DMS114 treated with DMSO at 0.1 percent for 48 hours (cell line): Measurements from ENCODE around the gene LHX8.
"Not testable (repeated sequence)": the region's sequence is repeated elsewhere in the genome, so short reads cannot be mapped to it uniquely, and the experiment has no call there.

Source experiments
- DNase-seq: peaks from one replicate; lab custom pipeline; 2025; ENCODE audit not compliant: unreplicated experiment; lab: John Stamatoyannopoulos, UW

Gene LHX8

DNA sequence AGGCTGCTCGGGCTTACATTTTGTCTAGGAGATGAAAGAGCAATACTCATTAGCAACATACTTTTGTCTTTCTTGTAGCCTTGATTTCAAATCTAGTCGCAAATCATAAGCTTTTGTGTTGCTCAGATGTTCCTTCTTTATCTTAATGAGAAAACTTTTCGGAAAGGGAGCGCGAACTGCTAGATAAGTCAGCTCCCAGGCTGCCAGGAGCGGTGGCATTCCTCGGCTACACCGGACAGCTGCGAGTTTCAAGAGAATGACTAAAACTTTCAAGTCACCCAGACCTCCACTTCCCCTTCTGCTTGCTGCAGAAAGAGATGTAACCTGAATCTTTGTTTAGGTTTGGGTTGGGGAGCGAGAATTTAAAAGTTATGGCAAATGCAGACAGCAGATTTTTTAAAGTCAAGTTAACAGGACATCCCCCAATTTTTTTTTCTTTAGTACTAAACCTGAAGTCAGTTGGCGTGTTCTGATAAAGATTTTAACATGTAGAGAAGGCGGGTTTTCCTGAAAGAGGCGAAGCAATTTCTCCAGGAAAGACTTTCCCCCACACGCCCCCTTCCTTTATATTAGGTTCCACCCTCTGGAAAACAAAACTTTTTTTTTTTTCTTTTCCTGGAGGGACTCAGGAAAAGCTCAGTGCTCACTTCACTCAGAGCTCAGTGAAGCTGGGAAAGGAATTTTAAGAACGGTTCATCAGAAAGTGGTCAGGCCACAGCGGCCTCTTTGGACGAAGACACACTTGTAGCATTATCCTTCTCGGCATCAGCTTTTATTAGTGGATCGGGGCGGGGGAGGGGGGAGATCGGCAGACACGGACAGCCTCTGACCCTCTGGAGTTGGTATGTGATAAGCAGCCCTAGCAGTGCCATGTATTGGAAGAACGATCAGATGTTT lies at the start of gene LHX8:
Gene LHX8 (plus strand): TSS at position 639 of the 897 bp plus-strand sequence. CDS start 2,227 bp downstream, outside the sequence.
- no peak for DNase-seq

DNA sequence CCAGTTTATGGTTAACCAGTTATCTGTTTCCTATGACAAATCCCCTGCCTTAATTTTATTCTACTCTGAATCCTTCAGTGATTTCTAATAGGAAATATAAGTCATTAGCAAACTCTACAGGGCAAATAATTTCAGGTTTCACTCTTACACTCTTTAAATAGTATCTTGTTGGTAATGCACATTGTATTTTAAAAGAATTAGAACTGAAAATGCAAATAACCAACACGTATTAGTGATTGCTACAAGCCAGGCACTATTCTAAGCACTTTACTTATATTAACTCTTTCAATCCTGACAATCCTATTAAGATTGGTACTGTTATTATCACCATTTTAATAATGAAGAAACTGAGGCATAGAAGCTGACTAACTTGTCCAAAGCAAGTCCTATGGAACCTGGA lies 48.3 kb upstream of the LHX8 start:
- no peak for DNase-seq

DNA sequence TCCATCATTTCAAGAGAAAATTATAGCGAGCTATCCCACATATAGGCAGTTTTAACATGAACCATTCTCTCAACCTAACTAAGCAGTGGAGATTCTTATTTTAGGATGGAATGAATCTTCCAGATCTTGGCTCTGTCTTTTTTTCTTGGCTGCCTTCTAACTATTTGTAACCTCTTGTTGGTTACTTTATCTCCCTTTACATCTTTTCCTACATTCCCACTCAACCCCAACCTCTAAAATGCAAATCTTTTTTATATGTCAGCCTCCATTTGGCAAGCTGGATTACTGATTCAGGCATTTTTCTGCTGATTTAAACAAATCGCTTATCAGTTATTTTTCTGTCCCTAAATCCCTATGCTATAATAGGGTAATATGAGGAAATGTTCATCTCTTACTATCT lies 46.9 kb upstream of the LHX8 start:
- DNase-seq: no peak

DNA sequence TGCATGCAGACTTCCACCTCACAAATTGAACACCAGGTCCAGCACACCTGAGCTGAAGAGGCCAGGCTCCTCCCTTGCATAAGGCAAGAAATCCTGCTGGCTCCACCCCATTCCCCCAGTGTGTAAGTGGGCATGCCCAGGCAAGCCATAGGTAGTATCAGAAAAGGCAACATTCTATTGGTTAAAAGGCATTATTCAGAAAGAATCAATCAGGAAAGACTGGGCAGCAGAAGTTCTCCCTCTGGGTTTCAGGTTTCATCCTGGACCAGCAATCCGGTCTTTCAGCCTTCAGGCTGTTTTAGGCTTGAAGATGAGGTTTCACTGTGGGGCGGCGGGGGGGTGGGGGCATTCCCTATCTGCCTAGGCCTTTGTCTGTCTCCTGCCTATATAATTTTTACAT lies 42.0 kb upstream of the LHX8 start:
- DNase-seq: no peak

DNA sequence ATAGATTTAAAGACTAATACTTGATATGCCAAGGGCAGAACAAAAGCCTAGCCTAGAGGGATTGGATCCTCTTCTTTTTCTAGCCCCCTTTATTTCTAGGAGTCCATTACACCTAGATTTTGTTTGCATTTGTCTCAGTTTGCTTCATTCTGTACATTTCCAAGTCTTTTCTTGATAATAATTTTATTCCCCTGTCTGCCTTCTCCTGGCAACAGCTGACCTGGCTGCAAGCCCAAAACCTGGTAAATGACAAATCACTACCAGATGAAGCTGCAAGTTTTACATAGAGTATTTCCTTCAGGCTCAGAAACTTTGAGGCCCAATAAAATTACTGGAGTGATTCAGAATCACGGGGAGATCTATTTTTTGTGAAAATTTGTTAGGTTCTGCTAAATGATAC lies 36.5 kb upstream of the LHX8 start:
- DNase-seq: no peak

DNA sequence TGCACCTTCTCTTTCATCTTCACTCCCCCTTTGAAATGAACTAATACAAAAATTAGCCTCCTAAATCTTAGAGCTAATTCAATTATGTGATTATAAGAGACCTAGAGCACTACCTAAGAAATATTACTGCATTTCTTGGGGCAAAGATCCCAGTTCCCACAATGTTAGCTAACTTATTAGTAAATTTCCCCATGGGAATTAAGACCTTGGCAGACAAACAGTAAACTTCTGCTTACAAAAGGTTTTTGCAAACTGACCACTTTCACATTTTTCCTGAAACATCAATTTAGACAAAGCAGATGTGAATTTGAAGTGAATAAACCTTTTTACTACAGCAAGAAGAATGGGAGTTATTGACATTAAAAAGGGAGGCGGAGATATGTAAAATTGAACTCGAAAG lies 34.6 kb upstream of the LHX8 start:
- DNase-seq: no peak

DNA sequence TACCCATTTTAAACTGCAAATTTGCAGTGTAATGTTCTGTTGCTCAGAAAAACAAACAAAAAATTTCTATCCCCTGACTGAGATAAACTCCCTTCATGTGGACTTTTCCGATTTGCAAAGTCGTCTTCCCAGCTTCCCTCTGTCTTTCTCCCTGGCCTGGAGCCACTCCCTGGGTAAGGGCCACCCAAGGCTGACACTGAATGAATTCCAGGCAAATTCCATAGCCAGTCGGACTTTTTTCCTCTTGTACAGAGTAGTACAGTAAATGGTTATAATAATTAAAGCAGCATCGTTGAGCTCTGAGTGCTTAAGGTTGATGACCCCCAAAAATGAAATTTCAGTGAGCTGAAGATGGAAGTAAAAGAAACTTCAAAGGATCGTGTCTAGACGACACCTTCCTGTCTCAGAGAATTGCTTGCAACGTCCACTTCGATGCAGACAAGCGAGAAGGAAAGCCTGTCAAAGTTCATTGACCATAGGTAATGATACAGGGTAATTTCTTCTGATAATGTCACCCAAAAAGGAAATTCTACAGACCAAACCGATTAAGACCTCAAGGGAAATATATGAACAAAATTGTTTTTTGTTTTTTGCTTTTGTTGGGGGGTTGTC lies 33.6 kb upstream of the LHX8 start:
- DNase-seq: no peak

DNA sequence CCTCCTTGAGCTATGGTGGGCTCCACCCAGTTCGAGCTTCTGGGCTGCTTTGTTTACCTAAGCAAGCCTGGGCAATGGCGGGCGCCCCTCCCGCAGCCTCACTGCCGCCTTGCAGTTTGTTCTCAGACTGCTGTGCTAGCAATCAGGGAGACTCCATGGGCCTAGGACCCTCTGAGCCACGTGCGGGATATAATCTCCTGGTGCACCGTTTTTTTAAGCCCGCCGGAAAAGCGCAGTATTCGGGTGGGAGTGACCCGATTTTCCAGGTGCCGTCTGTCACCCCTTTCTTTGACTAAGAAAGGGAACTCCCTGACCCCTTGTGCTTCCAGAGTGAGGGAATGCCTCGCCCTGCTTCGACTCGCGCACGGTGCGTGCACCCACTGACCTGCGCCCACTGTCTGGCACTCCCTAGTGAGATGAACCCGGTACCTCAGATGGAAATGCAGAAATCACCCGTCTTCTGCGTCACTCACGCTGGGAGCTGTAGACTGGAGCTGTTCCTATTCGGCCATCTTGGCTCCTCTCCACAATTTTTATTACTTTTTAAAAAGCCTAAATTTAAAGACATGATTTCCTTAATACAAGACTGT lies 21.7 kb upstream of the LHX8 start:
- not testable (repeated sequence) for DNase-seq

DNA sequence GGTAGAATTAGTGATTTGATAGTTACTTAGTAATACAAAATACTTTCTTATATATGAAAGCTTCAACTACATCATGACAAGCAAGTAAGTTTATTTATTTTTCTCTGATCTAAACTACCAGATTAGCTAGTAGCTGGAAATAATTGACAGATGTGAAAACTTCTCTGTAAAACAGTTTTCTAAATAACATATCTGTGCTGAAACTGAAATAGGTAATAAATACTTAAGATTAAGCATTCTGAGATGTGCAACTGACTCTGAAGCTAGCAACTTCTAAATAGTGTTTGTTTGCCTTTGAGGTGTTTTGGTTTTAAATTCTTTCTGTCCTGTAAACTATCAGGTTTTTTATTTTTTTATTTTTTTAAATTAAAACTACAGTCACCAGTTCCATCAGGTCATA lies 18.5 kb upstream of the LHX8 start:
- DNase-seq: no peak

DNA sequence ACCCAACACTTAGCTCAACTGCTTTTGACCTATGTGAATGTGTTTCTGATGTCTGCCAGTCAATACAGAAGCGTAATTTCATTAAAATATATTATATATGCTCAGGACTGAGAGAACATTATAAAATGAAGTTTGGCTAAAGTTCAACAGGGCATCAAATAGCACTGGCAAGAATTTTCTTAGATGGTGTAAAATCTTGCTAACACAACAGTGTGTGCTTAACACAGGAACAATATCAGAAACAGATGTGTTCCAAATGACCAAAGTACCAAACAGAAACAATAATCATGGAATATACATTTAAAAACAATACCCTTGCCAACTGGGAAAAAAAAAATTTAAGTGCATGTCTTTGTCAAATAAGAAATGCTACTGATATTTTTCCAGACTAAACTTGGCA lies 10.4 kb upstream of the LHX8 start:
- no peak for DNase-seq

DNA sequence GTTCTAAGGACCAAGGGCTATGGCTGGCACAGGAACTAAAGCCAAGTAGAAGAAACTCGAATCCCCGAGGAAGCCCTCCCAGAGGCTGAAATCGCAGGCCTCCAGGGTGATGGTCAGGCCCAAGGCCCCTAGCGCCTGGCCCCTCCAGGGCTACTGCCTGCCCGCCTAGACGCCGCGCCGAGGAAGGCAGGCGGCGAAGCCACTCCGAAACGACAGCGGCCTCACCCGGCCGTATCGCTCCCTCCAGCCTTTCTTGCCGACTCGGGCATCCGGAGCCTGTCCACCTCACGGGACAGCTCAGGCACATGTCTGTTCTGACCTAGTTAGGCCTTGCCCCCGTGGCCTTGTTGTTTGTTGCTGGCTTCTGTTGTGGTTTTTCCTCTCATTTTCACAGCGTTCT lies 9.7 kb upstream of the LHX8 start:
- DNase-seq: no peak

DNA sequence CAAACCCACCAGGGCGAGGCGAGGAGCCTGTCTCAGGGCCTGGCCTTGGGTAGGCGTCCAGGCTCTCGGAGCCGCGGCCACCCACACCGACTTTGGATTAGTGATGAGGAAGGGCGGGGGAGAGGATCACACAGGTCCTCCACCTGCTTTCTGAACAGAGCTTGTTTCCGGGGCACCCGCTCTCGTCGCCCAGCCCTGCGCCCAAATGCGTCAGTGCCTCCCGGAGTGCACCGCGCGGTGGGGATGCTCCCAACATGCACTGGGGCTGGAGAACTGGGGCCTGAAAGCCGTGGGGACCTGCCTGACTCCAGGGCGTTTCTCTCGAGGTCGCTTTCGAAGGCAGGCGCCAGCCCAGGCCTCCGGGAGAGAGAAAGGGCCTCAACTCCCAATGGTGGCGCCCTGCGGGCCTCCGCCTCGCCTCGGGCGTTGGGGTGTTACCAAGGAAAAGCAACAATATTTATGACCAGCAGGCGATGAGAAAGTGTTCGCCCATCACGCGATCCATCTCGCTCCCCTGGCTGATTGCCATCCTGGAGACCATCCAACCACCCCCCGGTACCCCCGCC lies 8.9 kb upstream of the LHX8 start:
- no peak for DNase-seq

DNA sequence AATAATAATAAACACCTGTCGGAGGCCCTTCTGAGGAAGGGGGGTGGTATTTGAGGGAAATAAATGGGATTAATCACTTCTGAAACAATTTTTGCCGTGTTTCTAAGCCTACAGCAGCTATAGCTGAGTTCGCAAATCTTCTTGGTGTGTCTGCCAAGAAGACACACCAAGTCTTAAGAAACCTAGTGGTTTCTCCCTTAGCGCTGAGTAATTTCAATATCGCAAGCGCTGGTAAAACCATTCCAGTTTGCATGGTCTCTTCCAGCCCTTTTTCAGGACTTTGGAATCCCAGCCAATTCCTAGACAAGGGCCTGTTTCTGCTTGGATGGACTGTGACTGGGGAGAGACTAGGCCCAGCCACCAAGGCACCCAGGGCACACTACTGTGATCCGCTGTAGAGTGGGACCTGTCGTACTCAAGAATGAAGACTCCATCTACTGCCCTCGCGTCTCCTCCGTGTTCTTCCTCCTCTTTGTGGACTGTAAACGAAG lies 7.5 kb upstream of the LHX8 start:
- DNase-seq: no peak

DNA sequence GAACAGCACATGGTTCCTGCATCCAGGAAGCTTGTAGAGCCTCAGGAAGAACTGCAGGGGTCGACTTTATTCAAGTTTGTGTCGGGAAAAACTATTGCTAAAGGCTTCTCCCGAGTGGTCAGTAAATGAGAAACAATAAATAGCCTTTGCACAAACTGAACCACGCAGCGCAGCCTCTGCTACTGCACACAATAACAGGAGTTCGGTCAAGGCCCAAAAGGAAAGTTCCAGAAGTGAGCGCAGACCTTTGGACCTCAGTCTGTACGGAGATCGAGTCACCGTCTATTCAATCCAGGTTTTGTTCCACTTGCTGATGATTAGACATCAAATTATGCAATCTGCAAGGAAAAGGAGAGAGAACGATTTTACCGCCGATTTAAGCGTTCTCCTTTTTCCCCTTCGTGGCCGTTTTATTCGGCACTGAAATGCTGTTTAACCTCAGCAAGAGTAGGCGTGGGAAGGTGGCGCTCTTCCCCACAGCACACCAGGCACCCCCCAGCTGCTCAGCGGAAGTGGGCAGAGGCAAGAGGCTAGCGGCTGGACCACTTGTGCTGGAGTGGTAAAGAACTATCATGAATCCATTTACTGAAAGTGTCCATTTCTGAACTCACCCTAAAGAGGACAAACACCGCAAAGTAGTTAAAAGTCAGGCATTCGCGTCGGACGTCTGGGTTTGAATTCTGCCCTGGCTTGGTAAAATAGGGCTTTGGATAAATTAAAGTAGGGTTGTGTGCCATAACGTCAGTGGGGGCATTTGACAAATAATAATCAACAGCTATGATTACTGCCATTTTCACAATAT lies 6.1 kb upstream of the LHX8 start:
- no peak for DNase-seq

DNA sequence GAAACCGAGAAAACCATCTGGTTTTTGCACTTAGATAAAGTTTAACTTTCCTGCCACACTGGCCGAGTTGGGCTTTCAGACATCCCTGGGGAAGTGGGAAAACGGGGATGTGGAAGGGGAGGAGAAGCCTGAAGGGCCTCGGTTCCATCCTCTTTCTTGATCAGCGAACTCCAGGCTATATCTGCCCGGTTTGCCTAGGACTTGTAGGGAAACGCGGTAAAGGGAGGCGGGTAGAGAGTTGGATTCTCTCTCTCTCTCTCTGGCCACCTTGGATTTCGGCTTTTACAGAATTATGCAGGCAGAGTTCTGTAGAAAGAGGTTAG lies 4.6 kb upstream of the LHX8 start:
- no peak for DNase-seq

DNA sequence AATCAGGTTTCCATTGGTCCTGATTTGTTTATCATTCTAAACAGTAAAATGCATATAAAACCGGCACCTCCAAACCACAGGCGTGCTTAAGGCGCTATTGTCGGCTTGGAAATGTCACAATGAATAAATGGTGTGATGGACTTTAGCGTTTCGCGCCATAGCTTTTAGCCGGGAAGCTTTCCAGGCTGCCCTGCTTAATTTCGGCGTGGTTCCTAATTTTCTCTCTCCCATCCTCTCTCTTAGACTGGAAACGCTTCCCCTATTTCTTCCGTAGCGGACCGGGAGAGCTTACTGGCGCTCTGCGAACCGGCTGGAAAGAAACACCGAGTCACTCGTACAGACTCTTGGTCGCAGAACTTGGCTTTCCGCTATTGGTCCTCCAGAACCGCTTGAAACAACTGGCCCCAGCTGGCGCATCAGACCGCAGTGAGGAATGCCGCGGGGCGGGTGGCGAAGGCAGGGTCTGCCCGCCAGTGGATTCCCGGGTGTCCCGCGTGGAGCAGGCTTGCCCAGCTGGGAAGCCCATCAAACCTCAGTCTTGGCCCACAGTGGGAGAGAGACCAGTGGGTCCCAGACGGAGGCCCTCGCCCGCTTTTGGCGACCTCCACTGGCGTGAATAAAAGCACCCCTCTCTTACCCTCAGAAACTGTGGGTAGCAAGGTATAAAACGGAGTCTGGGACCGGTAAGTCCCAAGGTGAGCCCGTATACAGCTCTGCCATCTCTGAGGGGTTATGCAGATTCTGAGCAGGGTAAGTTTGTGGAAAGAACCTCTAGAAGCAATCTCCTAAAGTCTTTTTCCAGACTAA lies 4.0 kb upstream of the LHX8 start:
- DNase-seq: no peak

DNA sequence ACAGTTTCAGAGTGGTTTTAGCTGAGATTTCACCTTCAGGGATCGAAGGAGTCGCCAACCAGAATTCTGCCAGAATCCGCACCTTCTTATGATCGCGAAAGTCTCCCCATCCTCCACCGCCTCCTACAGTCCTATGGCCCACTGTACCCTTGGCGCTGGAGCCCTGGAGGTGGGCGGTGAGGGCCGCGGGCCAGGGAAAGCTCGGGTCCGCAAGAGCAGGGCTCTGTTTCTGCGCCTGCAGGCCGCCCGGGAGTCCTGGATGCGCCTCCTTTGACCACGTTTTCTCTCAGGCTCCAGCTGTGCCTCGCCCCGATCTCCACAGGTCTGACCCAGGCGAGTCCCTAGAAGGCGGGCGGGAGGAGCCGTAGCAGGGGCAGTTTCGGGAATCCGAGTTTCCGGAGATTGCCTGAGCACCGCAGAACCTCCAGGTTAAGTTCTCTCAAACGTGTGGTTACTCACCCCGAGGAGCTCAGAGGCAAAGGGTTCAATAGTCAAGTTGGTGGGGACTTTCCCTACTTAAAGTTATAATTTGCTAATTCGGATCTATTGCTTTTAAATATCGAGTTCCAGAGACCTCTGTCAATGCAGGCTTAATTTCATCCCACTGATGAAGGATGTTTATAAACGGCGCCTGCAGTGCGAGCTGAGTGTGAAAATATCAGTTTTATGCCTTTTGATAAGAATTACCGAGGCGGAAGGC lies 3.2 kb upstream of the LHX8 start:
- DNase-seq: no peak

DNA sequence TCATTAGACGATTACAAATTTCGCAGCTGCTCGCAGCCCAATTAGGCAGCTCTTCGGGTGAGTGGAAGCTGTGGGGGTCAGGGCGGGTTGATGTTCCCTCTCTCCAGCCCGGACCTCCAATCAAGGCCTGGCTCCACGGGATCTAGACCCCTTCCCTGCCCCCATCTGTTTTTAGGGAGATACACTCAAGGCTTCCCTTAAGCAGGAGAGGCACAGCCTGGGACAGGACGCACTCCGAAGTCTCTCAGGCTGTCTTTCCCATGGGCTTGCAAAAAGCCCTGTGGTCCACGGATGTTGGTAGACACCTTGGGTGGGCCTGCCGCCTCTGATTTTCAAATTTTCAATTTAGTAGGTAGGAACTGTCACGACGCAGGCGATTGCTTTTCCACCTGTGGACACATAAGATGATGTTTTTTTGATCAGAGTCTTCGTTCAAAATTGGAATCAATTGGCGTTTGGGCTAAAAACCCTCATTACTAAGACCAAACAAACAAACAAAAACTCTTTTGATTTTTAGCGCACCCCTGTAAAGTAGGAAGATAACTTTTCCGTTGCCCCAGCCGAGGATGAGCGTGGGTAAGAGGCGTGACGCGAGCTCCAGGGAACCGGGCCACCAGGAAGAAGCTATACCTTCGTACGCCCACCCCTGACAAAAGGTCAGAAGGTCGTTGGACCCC lies 2.5 kb upstream of the LHX8 start:
- no peak for DNase-seq

DNA sequence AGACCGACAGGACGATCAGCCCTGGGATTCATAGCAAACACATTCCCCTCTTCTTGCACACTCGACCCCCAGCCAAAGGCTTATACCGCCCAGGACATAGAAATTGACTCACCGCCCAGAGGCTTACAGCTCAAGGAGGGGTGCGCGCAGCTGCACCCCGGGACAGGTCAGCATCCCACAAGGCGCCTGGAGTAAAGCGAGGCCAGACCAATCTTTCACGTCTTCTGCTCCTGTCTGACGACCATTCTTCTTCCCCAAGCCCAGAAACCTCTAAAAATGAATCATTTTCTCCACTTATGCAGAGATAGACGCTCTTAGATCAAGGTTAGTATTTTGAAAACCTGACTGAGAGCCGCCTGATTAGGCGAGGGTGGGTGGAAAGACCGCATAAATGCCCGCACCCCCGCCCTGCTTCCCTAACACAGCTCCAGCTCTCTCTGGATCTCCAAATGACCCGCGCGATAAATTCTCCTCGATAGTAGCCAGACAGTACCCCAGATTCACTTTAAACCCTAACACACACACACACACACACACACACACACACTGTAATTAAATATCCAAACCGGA lies 1.9 kb upstream of the LHX8 start:
- no peak for DNase-seq
